ENCODE results near the gene TSPAN3.

TSPAN3 gene

DNA sequence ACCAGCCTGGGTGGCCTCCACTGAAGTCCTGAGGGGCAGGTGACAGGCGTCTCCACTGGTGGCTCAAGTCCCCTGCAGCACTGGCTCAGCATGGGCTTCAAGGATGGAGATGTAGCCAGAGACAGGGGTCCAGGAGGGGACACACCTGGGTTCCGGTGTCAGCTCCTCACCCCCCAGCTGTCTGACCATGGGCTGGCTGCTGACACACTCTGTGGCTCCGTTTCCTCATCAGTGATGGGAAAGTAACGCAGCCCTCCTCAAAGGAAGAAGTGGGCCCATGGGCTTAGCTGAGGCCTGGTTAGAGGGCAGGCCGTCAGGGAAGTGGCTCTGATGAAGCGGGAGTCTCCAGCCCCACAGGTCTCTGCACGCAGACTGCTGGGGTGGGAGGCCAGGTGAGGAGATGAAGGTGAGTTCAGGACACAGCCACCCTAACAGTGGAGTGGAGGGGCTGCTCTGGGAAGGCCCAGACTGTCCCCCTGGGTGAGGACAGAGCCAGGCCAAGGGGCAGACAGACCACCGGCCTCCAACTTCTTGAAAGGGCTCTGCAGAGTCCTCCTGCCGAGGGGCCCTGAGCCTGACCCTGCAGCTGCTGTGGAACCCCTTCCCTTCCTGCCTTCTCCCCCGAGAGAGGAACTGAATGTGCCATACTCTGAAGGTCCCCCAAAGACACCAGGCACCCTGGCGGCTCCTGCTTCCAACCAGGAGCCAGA is 52.0 kb downstream of the TSPAN3 start:
- H2AFZ ChIP-seq (ENCODE audit: low read depth, low read length, severe bottlenecking): no peak overlapping the region
- H3K9ac ChIP-seq (ENCODE audit: low read length): no peak overlapping the region
- H3K9me3 ChIP-seq (ENCODE audit: insufficient read depth, low read length): no peaks in the 10 kb centered on the region
- no peak for TF ChIP-seq EZH2phosphoT487 (conservative IDR thresholded peaks at IDR 0.05; ENCODE audit: low read length)
- TF ChIP-seq, protein P1, sequence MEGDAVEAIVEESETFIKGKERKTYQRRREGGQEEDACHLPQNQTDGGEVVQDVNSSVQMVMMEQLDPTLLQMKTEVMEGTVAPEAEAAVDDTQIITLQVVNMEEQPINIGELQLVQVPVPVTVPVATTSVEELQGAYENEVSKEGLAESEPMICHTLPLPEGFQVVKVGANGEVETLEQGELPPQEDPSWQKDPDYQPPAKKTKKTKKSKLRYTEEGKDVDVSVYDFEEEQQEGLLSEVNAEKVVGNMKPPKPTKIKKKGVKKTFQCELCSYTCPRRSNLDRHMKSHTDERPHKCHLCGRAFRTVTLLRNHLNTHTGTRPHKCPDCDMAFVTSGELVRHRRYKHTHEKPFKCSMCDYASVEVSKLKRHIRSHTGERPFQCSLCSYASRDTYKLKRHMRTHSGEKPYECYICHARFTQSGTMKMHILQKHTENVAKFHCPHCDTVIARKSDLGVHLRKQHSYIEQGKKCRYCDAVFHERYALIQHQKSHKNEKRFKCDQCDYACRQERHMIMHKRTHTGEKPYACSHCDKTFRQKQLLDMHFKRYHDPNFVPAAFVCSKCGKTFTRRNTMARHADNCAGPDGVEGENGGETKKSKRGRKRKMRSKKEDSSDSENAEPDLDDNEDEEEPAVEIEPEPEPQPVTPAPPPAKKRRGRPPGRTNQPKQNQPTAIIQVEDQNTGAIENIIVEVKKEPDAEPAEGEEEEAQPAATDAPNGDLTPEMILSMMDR (IDR thresholded peaks at IDR 0.05; ENCODE audit: insufficient read depth, low read length, poor library complexity, severe bottlenecking): no peak
- no peak overlapping the region for H3K4me2 ChIP-seq (ENCODE audit: low read depth, low read length, poor library complexity, severe bottlenecking)
- no peaks in the 10 kb centered on the region for H4K20me1 ChIP-seq (ENCODE audit: low read depth, low read length)
- H3K36me3 ChIP-seq (ENCODE audit: low read length): no peaks in the 10 kb centered on the region
- H3K9me2 ChIP-seq (replicated peaks; ENCODE audit: insufficient read depth, low read length): no peaks in the 10 kb centered on the region
- H3K27me3 ChIP-seq (ENCODE audit: low read length): no peaks in the 10 kb centered on the region
- no peaks in the 10 kb centered on the region for H3F3A ChIP-seq (ENCODE audit: insufficient read depth)
- H3K4me3 ChIP-seq (ENCODE audit: insufficient read depth, low read length, poor library complexity, severe bottlenecking): no peak overlapping the region
- H3K79me2 ChIP-seq (ENCODE audit: insufficient read depth, low read length): no peaks in the 10 kb centered on the region
- no peak overlapping the region for H3K27ac ChIP-seq (ENCODE audit: low read depth, low read length)

DNA sequence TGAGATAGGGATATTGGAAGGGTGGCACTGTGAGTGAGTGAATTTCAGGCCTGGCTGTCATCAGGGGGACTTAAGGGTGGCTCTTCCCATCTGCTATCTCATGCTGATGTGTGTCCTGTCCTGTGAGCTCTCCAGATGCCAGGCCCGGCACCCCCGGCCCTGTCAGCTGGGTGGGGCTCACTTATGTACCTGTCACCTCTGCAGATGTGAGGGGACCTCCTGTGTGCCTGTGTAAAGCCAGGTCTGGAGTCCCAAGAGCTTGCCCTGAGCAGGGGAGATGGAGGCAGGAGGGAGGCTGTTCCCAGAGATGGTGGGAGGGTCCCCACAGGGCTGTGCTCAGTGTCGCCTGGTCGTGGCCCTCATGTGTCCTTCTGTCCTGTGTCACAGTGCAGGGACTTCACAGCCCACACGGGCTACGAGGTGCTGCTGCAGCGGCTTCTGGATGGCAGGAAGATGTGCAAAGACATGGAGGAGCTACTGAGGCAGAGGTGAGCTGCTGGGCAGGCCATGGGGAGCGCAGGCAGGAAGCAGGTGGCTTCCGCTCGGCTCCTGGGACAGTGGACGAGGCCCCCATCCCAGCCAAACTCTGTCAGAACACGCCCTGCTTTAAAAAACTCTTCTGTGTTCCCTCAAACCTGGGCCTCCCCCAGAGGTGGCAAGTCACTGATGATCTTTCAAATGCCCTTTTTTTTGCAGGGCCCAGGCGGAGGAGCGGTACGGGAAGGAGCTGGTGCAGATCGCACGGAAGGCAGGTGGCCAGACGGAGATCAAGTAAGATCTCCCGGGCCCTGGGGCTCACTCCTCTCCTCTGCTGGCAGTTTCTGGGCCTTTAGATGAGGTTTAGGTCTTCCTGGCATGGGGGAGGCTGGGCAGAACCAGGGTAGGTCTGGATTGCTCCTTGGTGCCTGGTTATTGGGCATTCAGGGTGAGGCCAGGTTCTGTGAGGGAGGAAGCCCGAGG is 52.9 kb downstream of the TSPAN3 start:
- no peaks in the 10 kb centered on the region for H3K36me3 ChIP-seq (ENCODE audit: low read length)
- no peaks in the 10 kb centered on the region for H3F3A ChIP-seq (ENCODE audit: insufficient read depth)
- H4K20me1 ChIP-seq (ENCODE audit: low read depth, low read length): no peaks in the 10 kb centered on the region
- H3K9me2 ChIP-seq (replicated peaks; ENCODE audit: insufficient read depth, low read length): no peaks in the 10 kb centered on the region
- H3K4me2 ChIP-seq (ENCODE audit: low read depth, low read length, poor library complexity, severe bottlenecking): no peak overlapping the region
- TF ChIP-seq, protein P1 (IDR thresholded peaks at IDR 0.05; ENCODE audit: insufficient read depth, low read length, poor library complexity, severe bottlenecking): no peak
- no peak for TF ChIP-seq EZH2phosphoT487 (conservative IDR thresholded peaks at IDR 0.05; ENCODE audit: low read length)
- H3K27me3 ChIP-seq (ENCODE audit: low read length): no peaks in the 10 kb centered on the region
- no peak overlapping the region for H3K9ac ChIP-seq (ENCODE audit: low read length)
- no peak overlapping the region for H3K4me3 ChIP-seq (ENCODE audit: insufficient read depth, low read length, poor library complexity, severe bottlenecking)
- H3K9me3 ChIP-seq (ENCODE audit: insufficient read depth, low read length): no peaks in the 10 kb centered on the region
- H3K27ac ChIP-seq (ENCODE audit: low read depth, low read length): no peak overlapping the region
- no peak overlapping the region for H2AFZ ChIP-seq (ENCODE audit: low read depth, low read length, severe bottlenecking)
- no peaks in the 10 kb centered on the region for H3K79me2 ChIP-seq (ENCODE audit: insufficient read depth, low read length)

DNA sequence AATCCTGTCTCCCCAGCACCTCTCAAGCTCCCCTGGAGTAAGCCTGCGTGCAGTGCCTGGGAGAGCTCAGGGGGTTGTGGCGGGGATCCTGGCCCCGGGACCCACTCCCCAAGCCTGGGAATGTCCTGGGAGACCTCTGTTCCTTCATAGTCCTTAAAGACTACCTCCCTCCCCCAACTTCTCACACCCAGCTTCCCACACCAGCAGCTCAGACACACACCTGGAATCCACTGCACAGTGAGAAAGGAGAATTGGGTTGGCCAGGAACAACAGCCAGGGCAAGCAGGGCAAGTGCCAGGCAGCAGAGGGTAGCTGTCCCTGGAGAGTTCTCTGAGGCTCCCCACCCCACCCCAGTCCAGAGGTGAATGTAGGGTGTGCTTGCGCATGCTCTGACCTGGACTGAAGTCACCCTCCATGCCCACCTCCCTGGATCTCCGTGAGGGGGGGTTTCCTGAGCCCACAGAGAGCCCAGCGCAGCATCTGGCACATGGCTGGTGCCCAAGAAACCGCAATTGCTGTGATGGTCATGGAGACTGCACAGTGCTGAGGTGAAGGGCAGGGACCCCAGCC is 53.7 kb downstream of the TSPAN3 start:
- H3K9me3 ChIP-seq (ENCODE audit: insufficient read depth, low read length): no peaks in the 10 kb centered on the region
- H2AFZ ChIP-seq (ENCODE audit: low read depth, low read length, severe bottlenecking): no peak overlapping the region
- H4K20me1 ChIP-seq (ENCODE audit: low read depth, low read length): no peaks in the 10 kb centered on the region
- H3F3A ChIP-seq (ENCODE audit: insufficient read depth): no peaks in the 10 kb centered on the region
- no peak overlapping the region for H3K9ac ChIP-seq (ENCODE audit: low read length)
- no peaks in the 10 kb centered on the region for H3K27me3 ChIP-seq (ENCODE audit: low read length)
- no peaks in the 10 kb centered on the region for H3K79me2 ChIP-seq (ENCODE audit: insufficient read depth, low read length)
- H3K9me2 ChIP-seq (replicated peaks; ENCODE audit: insufficient read depth, low read length): no peaks in the 10 kb centered on the region
- no peak overlapping the region for H3K4me3 ChIP-seq (ENCODE audit: insufficient read depth, low read length, poor library complexity, severe bottlenecking)
- TF ChIP-seq EZH2phosphoT487 (conservative IDR thresholded peaks at IDR 0.05; ENCODE audit: low read length): no peak
- TF ChIP-seq, protein P1 (IDR thresholded peaks at IDR 0.05; ENCODE audit: insufficient read depth, low read length, poor library complexity, severe bottlenecking): no peak
- no peak overlapping the region for H3K27ac ChIP-seq (ENCODE audit: low read depth, low read length)
- no peak overlapping the region for H3K4me2 ChIP-seq (ENCODE audit: low read depth, low read length, poor library complexity, severe bottlenecking)
- H3K36me3 ChIP-seq (ENCODE audit: low read length): no peaks in the 10 kb centered on the region
